SK-N-MC (cell line): ENCODE results near the gene HLCS.

Experiments used
- EZH2 ChIP-seq: fragments of 200-600 bp; sonication (generic); IDR thresholded peaks from one replicate; pipeline ENCODE4 v1.6.1; 2017; ENCODE audit warnings: antibody characterized with exemption
- FOXP2 ChIP-seq: optimal IDR thresholded peaks from 2 replicates; pipeline ENCODE3; 2011; ENCODE audit warnings: mild to moderate bottlenecking, moderate library complexity; ENCODE audit not compliant: insufficient read depth; ENCODE audit errors: extremely low read length, control extremely low read depth
- POLR2AphosphoS5 ChIP-seq: IDR thresholded peaks from 2 replicates; pipeline ENCODE4 v1.6.1; 2012; ENCODE audit warnings: mild to moderate bottlenecking, low read depth, low read length, borderline replicate concordance

GRCh38 chr21:36798491-36798890, 168.0 kb downstream of the HLCS start:
- TF ChIP-seq EZH2 (no peak), POLR2AphosphoS5 (no peak), FOXP2 (no peak)
